OCI-LY3 (cell line): Measurements from ENCODE around the gene PFDN1.

ENCODE experiments used
- CTCF ChIP-seq: fragments of 200-600, 300-600 bp; sonication (generic); IDR thresholded peaks from 2 replicates; pipeline ENCODE4 v1.5.1; 2014; ENCODE audit warnings: antibody characterized with exemption, low read length, low read depth
- EZH2phosphoT487 ChIP-seq: fragments of 200-600 bp; shearing (Covaris generic); IDR thresholded peaks from 2 replicates; pipeline ENCODE4 v1.6.1; 2018; ENCODE audit warnings: antibody characterized with exemption, mixed run types, low read depth

DNA sequence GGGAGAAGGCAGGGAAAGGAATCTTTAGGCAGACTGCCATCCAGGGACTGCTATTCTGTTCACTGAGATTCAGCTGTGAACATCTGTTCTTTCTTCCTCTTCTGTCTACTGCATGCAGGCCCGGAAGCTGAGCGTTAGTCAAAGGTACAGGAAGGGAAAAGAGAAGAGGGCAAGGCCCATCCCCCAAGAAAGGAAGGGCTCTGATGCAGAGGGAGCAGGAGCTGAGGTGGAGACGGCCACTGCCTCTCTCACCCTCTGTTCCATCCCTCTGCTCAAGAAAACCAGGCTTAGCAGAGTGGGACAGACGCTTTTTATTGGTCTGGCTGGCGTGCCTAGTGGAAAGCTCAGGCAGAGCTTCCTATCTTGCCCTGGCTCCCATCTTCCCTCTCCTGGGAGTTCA lies 57.6 kb downstream of the PFDN1 start:
- TF ChIP-seq CTCF = no peak
- TF ChIP-seq EZH2phosphoT487 = no peak
